Ascending aorta (tissue), 2 donors: ENCODE data around the gene ELMO1. TPM values are rescaled to one million over a fixed set of nuclear protein-coding genes. Genes with fewer than 3 reads are reported as not detected.

ENCODE experiments used
- DNase-seq, 2 donors: peaks; one replicate each; pipeline ENCODE4 v3.0.0-alpha.2; 2019; ENCODE audit warnings: low spot score in 2 of 2
- H3K27ac ChIP-seq, 2 donors: fragments of 200-600 bp; sonication (generic); one replicate each; pipeline ENCODE4 v1.5.1; 2016 to 2017; ENCODE audit warnings: mild to moderate bottlenecking in 1 of 2
- H3K27me3 ChIP-seq: fragments of 200-600 bp; sonication (generic); one replicate; pipeline ENCODE4 v1.5.1; 2017
- H3K36me3 ChIP-seq, 2 donors: fragments of 200-600 bp; sonication (generic); one replicate each; pipeline ENCODE4 v1.5.1; 2016
- H3K4me1 ChIP-seq, 2 donors: fragments of 200-600 bp; sonication (generic); one replicate each; pipeline ENCODE4 v1.5.1; 2016 to 2017; ENCODE audit warnings: mild to moderate bottlenecking in 1 of 2
- H3K4me3 ChIP-seq, 2 donors: fragments of 200-600 bp; sonication (generic); one replicate each; pipeline ENCODE4 v1.5.1; 2016 to 2017; ENCODE audit warnings: mild to moderate bottlenecking in 1 of 2
- H3K9me3 ChIP-seq, 2 donors: fragments of 200-600 bp; sonication (generic); one replicate each; pipeline ENCODE4 v1.5.1; 2016
- CTCF ChIP-seq, 3 experiments: fragments of 200-600 bp in 2 of 3; fragments of 450-650 bp in 1 of 3; sonication (generic) in 2 of 3; IDR thresholded peaks; one replicate each; pipeline ENCODE4 v1.5.1; 2016 to 2019; ENCODE audit warnings: antibody characterized with exemption in 3 of 3, mild to moderate bottlenecking in 1 of 3, moderate library complexity in 1 of 3
- intact Hi-C: fragments of 100-400 bp; cut with DNase I; formaldehyde crosslinking; loops from one replicate; pipeline ENCODE4 v1.15.1; 2023
- total RNA-seq: library from RNA; depleted of rRNA; stranded (reverse); fragments of >200 nt; gene quantifications from one replicate; pipeline ENCODE4 v1.1.0, GENCODE V29; 2016

Gene ELMO1
- total RNA-seq, 1 donor from 2014 or later: 40.8 TPM

- Histone ChIP-seq H3K4me3 (peak overlapping the region; percentile 84 to 85), H3K27ac (peak overlapping the region; percentile 75 to 85), H3K4me1 (peaks cover 0 to 3% of the 10 kb centered on the region in 2 donors), H3K9me3 (no peaks in the 10 kb centered on the region), H3K36me3 (no peaks in the 10 kb centered on the region), H3K27me3 (no peaks in the 10 kb centered on the region)
- TF ChIP-seq CTCF (IDR thresholded peaks at IDR 0.05): no peak
- intact Hi-C loops: loop anchor here (5.0 to 10.0 kb wide), 3 partner anchors 91 to 233 kb away; no protein-coding TSS in a partner anchor
- no peak for DNase-seq
Measured at GRCh38 chr7:37448011-37448635, 541 bp downstream of the ELMO1 start.

GRCh38 chr7:37446371-37446770 is 2.3 kb downstream of the ELMO1 start:
- TF ChIP-seq CTCF (IDR thresholded peaks at IDR 0.05): no peak
- DNase-seq: no peak
- H3K27ac ChIP-seq: peak overlapping the region in 1 of 2 donors; percentile 1
- H3K36me3 ChIP-seq: no peaks in the 10 kb centered on the region
- peaks cover 0 to 3% of the 10 kb centered on the region in 2 donors for H3K4me1 ChIP-seq
- no peaks in the 10 kb centered on the region for H3K9me3 ChIP-seq
- H3K27me3 ChIP-seq: no peaks in the 10 kb centered on the region
- intact Hi-C loops: loop anchor here (5.0 to 10.0 kb wide), 3 partner anchors 89 to 232 kb away; no protein-coding TSS in a partner anchor
- no peak overlapping the region for H3K4me3 ChIP-seq

- no peak overlapping the region for H3K4me3 ChIP-seq
- intact Hi-C loops: loop anchor here (5.0 to 10.0 kb wide), 3 partner anchors 88 to 231 kb away; no protein-coding TSS in a partner anchor
- no peak overlapping the region for H3K27ac ChIP-seq
- TF ChIP-seq CTCF (IDR thresholded peaks at IDR 0.05): no peak
- no peak for DNase-seq
- H3K27me3 ChIP-seq: no peaks in the 10 kb centered on the region
- no peaks in the 10 kb centered on the region for H3K9me3 ChIP-seq
- H3K4me1 ChIP-seq: peaks cover 0 to 3% of the 10 kb centered on the region in 2 donors
- no peaks in the 10 kb centered on the region for H3K36me3 ChIP-seq
Measured at GRCh38 chr7:37445790-37446189, 2.9 kb downstream of the ELMO1 start.

- Histone ChIP-seq H3K27me3 (no peaks in the 10 kb centered on the region), H3K27ac (peak overlapping the region in 1 of 2 donors; percentile 14), H3K4me1 (peaks cover 0 to 3% of the 10 kb centered on the region in 2 donors), H3K4me3 (no peak overlapping the region), H3K36me3 (no peaks in the 10 kb centered on the region), H3K9me3 (no peaks in the 10 kb centered on the region)
- TF ChIP-seq CTCF (IDR thresholded peaks at IDR 0.05): no peak
- intact Hi-C loops: loop anchor here (5.0 to 10.0 kb wide), 3 partner anchors 88 to 230 kb away; no protein-coding TSS in a partner anchor
- DNase-seq: no peak
Measured at GRCh38 chr7:37445064-37445723, 3.5 kb downstream of the ELMO1 start.

- Histone ChIP-seq H3K4me3 (no peak overlapping the region), H3K9me3 (no peaks in the 10 kb centered on the region), H3K36me3 (no peaks in the 10 kb centered on the region), H3K4me1 (no peaks in the 10 kb centered on the region), H3K27me3 (no peaks in the 10 kb centered on the region), H3K27ac (no peak overlapping the region)
- intact Hi-C loops: loop anchor here (10.0 kb wide), 2 partner anchors 179 to 229 kb away; no protein-coding TSS in a partner anchor
- no peak for TF ChIP-seq CTCF (IDR thresholded peaks at IDR 0.05)
- DNase-seq: no peak
Measured at GRCh38 chr7:37443627-37444026, 5.0 kb downstream of the ELMO1 start.
